NCI-H128 (cell line): ENCODE results near the gene POU2F3.

Experiments used
- DNase-seq: peaks from one replicate; lab custom pipeline; 2025; ENCODE audit not compliant: unreplicated experiment; lab: John Stamatoyannopoulos, UW

Gene POU2F3

DNA sequence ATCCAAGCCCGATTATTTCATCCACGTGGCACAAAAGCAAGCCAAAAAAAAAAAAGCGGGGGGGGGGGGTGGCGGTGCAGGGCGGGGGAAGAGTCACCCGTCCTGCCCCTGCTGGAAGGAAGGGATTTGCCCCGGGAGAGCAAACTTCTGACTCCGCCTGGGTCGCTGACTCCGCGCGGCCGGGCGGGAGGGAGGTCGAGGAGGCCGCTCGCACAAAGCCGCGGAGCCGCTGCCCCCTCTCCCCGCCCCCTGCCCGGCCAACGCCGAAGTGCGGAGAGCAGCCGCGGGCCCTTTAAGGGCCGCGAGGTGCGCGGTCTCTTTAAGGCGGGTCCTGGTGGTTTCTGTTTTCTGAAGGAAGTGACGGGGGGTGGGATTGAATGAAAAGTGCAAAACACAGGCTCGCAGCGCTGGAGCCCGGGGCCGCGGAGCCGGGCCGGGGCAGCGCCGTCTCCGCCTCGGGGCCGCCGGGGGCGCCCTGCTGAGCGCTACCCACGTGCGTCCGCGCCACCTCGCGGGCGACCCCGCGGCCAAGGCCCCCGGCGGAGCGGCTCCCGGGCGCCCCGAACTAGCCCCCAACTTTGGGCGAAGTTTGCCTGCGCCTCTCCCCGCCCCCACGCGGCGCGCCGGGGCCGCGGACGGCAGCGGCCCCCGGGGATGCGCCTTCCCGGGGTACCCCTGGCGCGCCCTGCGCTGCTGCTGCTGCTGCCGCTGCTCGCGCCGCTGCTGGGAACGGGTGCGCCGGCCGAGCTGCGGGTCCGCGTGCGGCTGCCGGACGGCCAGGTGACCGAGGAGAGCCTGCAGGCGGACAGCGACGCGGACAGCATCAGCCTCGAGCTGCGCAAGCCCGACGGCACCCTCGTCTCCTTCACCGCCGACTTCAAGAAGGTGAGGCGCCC is 29.1 kb upstream of the POU2F3 start, which contains the start of gene OAF:
Gene OAF, plus strand, starts transcription at position 407 of the 896 bp plus-strand sequence. Its CDS starts 248 bp downstream, at position 655.
- no peak for DNase-seq

GRCh38 chr11:120211522-120212258 is 28.2 kb upstream of the POU2F3 start:
- no peak for DNase-seq

- no peak for DNase-seq
These were observed 27.6 kb upstream of the POU2F3 start for GRCh38 chr11:120212259-120212878.

GRCh38 chr11:120212926-120213325 is 27.0 kb upstream of the POU2F3 start:
- DNase-seq = no peak

DNA sequence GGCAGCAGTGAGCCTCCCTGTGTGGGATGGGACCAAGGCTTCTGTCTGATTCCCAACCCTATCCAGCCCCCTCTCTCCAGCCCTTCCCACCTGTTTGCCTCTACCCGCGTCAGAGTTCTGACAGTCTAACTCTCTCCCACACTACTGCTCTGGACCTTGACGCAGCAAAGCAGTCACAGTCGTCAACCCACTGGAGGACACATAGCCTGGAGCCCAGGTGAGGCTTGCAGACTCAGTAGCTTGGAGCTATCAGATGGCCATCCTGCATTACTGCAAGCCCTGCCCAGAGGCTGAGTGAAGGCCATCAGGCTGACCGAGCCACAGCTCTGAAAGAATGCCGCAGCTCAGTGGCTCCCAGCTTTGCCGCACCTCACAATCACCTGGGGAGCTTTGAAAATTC is 25.4 kb upstream of the POU2F3 start:
- no peak for DNase-seq

DNA sequence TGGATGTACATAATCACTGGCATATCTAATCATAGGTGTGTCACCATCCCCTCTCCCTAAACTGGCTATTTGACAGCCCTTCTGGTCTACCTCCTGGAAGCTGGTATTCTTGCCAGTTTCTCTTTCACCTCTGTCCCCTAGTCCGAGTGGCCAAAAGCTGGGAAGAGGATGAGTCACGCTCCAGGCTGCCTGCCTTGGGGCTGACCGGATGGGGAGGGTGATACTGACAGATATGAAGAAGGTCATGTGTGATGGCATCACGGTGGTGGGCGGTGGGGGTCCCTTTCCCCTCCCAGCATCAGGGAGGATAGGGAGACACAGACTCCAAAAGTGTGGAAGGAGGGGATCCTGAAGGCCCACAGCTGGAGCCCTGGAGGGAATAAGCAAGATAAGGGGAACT is 24.3 kb upstream of the POU2F3 start:
- DNase-seq = no peak

DNA sequence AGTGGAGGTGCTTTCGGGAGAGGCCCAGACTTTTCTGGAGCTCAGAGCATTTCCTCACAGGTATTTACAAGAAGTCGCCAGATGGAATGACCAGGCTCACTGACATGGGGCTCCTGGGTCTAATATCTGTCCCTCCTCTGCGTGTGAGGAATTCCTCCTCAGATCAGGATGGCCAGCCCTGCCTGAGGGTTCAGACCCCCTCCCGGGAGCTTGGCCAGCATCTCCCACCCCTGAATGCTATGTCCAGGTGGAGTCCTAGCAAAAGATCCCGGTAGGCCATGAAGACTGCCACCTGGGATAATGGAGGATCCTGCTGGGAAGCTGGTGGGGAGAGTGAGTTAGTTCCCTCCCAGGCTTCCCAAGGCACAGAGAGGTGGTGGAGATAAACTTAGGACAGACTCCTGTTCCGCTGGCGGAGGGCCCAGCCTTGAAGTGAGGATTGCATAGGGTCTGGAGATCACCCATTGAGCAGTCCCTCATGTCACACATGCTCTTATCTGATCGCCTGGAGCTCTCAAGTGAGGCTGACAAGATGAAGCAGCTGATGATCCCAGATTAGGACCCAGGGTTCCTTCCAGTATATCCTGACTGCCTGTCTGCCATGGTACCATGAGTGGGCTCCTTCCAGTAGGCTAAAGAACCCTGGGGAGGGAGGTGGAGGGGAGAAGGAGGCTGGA is 23.4 kb upstream of the POU2F3 start:
- no peak for DNase-seq

- DNase-seq = no peak
These were observed 22.4 kb upstream of the POU2F3 start for GRCh38 chr11:120217526-120217925.

GRCh38 chr11:120217941-120218694 is 21.8 kb upstream of the POU2F3 start:
- DNase-seq = no peak

- no peak for DNase-seq
These were observed 21.3 kb upstream of the POU2F3 start for GRCh38 chr11:120218695-120219033.

DNA sequence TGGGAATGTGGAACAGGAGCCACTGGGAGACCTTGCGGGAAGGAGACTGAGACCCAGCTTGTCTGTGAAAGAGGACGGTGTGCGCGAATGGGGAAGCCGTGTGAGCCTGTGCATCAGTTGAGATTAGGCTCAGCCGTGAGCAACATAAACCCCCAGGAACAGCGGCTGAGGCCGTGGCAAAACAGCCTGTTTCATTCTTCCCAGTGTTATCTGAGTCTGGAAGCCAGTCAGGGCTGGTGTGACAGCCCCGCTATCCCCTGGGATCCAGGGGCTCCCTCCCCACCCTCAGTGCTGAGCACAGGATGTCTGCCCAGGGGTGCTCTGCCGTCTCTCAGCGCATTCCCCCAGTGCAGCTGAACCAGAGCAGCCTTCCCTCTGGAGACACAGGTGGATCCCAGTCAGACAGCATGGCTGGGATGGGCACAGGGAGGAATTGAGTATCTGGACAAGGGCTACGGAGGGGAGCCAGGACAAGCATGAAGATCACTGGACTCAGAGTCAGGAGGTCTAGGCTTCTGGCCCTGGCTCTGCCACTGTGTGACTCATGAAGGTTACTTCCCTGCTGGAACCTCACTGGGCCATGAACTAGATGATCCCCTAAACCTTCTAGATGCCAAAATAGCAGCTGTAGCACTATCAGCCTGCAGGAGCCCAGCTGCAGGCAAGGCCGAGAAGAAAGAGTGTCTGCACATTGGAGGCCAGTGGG is 20.6 kb upstream of the POU2F3 start:
- DNase-seq = no peak

DNA sequence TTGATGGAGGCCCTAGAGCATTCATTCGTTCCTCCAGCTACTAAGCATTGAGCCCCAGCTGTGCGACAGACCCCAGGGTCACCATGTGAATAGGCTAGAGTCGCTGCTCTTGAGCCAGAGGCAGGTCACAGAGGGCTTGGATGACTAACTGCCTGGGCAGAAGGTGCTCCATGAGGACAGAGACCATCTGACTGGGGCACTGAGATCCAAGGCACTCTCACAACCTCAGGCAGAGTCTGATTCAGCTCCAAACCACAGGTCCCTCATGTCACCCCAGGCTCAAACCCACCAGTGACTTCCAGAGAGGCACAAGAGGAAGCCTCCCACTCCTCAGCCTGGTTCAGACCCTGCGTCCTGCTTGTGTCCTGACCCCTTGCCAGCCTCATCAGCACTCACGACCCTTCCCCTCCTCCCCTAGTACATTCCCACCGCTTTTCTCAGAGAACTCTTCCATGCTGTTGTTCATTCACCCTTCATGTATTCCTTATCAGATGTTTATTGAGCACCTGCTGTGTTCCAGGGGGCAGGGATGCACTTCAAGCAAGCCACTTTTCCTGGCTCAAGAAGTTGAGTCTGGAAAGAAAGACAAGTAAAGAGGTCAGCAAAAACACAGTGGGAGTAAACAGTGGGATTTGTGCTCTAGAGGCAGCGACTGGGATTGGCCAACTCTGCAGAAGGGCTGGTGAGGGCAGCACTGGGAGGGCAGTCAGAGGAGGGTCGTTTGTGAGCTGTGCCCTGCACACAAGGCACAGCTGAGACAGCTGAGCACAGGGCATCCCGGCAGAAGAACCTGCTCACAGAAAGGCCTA is 19.8 kb upstream of the POU2F3 start:
- DNase-seq = no peak

GRCh38 chr11:120220747-120221037 is 19.2 kb upstream of the POU2F3 start:
- DNase-seq = no peak

DNA sequence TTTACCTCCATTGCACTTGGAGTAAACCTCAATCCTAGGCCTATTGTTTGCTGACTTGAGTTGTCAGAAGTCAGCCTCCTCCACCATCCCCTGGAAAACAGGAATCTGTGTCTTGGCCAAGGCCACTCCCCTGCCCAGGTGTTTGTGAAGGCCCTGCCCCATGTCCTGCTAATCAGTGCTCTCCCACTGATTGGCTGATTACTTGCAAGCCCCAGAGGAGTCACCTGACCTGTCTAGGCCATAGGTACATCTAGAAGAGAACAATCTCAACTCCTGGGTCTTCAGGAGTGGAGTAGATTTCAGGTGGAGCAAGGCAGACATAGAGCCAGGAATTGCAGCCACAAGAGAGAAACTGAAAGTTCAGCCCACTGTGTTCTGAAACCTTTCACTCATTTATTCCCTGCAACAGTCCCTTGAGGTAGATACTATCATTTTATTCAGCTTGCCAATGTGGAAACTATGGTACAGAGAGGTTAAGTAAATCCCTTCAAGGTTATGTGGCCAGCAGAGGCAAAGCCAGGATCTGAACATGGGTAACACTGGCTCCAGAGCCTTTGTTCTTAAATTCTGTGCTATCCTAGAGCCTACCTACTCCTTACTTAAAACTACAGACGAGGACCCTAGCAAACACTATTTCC is 18.7 kb upstream of the POU2F3 start:
- no peak for DNase-seq

DNA sequence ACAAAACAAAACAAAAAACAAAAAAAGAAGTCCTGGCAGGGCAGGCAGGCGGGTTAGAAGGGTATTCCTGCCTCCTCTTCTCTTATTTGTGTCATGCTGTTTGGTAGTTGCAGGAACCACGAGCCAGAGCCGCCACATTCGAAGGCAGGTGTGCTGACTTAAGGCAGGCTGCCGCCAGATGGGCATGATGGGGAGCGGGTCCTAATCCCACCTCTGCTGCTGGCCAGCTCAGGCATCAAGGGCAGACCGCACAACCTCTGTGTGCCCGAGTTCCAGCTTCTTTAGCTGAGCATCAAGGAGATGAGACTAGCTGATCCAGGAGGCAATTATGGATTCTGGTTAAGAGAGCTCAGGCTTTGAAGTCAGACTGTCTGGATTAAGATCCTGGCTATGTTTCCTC is 17.0 kb upstream of the POU2F3 start:
- no peak for DNase-seq

- DNase-seq = no peak
These were observed 16.1 kb upstream of the POU2F3 start for GRCh38 chr11:120223793-120224192.

GRCh38 chr11:120224361-120224760 is 15.6 kb upstream of the POU2F3 start:
- DNase-seq = no peak

DNA sequence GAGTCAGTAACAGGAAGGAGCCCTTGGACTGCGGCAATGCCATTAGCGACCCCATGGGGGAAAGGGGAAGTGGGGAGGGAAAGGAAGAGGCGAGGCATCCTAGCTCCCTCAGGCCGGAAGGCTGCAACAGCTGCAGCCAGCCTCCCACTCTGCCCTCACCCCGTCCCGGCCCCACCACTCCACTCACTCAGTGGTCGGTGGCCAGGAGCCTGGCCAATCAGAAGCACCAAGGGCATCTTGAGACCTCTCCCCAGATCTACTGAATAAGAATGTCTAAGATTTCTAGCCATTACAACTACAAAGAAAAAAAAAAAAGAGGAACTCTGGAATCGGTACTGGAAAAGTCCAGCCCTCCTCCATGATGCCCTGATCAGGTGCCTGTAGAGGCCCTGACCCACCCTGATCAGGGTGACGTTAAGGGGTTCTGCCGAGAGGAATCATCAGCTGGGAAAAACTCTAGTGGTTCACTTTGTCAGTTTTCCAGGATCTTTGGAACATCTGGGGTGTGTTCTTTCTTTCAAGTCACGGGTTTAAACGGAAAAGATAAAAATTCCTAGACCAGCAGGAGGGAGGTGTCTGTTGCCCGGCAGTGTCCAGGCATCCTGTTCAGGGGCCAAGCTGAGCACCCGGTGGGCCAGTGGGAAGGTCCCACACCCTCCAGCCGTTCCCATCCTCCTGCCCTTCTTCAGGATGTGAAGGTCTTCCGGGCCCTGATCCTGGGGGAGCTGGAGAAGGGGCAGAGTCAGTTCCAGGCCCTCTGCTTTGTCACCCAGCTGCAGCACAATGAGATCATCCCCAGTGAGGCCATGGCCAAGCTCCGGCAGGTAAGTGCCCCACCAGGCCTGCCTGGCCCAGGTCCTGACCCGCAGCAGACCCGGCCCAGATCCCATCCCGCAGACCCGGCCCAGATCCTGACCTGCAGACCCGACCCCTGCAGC is 14.7 kb upstream of the POU2F3 start:
- no peak for DNase-seq
